ENCODE measurements around the gene SPEM3.

SPEM3 gene

DNA sequence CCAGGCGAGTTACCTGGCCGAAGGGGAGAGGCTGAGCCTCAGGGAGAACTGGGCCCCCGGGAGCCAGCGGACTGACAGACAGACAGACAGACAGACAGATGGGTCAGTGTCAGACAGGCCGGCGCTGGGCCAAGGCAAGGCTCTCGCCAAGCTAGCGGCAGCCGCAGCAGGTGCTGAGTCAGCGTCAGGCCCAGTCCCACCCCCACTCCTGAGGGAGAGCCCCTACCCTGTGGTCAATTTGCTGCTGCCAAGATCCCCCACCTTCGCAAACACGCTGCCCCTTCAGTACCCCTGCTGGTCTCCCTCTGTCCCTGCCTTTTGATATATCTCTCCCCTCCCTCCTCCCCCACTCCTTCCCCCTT is 12.2 kb downstream of the SPEM3 start:
- no peaks in the 10 kb centered on the region for H3K9me3 ChIP-seq
- H3K27ac ChIP-seq: no peak overlapping the region
- peaks cover 66% of the 10 kb centered on the region for H3K4me1 ChIP-seq
- no peaks in the 10 kb centered on the region for H3K36me3 ChIP-seq
- no peak for TF ChIP-seq Cebpa-rat (IDR thresholded peaks at IDR 0.05)
- peak overlapping the region; percentile 75 for H3K4me2 ChIP-seq
- peaks cover 88% of the 10 kb centered on the region for H4K20me1 ChIP-seq
- peaks cover 88% of the 10 kb centered on the region for H3K27me3 ChIP-seq
- no peak overlapping the region for H3K9ac ChIP-seq
- H3K4me3 ChIP-seq: peak overlapping the region; percentile 63

DNA sequence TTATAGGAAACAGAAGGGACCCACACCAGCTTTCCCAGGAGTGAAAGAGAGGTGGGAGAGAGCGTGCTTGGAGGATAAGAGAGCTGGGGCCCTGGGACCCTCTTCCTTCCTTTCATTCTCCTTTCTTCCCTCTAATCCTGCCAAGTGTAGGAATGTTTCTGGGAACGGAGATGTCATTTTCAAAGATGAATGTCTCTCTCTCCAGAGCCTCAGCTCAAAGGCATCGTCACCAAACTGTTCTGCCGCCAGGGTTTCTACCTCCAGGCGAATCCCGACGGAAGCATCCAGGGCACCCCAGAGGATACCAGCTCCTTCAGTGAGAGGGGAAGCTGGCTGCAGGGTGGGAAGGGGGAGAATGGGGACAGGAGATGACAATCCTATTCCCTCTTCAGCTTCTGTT is 12.6 kb downstream of the SPEM3 start:
- peaks cover 89% of the 10 kb centered on the region for H4K20me1 ChIP-seq
- no peak overlapping the region for H3K27ac ChIP-seq
- H3K36me3 ChIP-seq: no peaks in the 10 kb centered on the region
- no peaks in the 10 kb centered on the region for H3K9me3 ChIP-seq
- H3K4me3 ChIP-seq: no peak overlapping the region
- H3K4me2 ChIP-seq: no peak overlapping the region
- peaks cover 93% of the 10 kb centered on the region for H3K27me3 ChIP-seq
- H3K9ac ChIP-seq: no peak overlapping the region
- no peak for TF ChIP-seq Cebpa-rat (IDR thresholded peaks at IDR 0.05)
- peaks cover 63% of the 10 kb centered on the region for H3K4me1 ChIP-seq

GRCh38 chr17:7442142-7442541 is 13.5 kb downstream of the SPEM3 start:
- no peak for TF ChIP-seq Cebpa-rat (IDR thresholded peaks at IDR 0.05)
- no peak overlapping the region for H3K4me3 ChIP-seq
- H3K4me2 ChIP-seq: no peak overlapping the region
- H3K9ac ChIP-seq: no peak overlapping the region
- no peaks in the 10 kb centered on the region for H3K36me3 ChIP-seq
- no peaks in the 10 kb centered on the region for H3K9me3 ChIP-seq
- H3K27me3 ChIP-seq: peaks cover 100% of the 10 kb centered on the region
- H4K20me1 ChIP-seq: peaks cover 81% of the 10 kb centered on the region
- H3K27ac ChIP-seq: no peak overlapping the region
- H3K4me1 ChIP-seq: peaks cover 54% of the 10 kb centered on the region

DNA sequence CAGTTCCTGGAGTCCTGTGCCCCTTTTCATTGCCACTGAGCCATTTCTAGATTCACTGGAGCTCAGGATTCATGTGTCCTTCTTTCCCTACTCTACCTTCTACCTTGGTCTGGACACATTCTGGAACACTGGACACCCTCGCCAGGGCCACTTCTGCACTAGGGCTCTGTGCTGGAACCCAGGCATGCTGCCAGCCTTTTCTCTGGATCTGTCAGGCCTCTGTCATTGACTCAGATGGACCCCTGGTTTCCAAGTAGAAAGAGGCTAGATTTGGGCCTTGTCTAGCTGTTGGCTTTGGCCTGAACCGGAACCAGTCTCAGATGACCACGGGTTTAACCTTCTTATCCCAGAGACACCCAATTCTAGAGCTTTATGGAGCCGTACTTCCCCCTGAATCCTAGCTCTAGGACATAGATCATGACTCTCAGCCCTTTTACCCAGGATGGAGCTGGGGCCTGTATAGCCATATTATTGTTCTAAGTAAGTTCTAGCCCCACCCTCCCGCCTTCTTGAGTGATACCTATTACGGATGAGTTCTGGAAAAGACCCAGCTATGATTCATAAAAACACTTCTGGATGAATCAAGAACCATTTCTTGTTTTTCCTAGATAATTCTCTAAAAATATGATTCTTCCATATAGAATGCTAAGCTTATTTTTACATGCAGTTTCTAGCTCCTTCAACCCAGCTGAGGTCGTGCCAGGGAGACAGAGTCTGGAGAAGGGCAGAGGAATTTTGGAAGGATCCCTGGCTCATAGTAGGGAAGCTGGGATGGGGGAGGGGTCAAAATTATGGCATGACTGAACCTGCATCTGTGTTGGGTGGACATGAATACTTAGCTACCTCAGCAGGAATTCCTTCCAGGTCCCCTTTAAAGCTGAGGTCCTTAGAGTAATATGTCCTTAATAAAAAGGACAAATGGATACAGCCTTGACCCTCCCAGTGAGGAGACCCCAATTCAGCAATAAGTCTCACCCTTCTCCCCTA is 15.1 kb downstream of the SPEM3 start:
- no peaks in the 10 kb centered on the region for H3K36me3 ChIP-seq
- TF ChIP-seq Cebpa-rat (IDR thresholded peaks at IDR 0.05): no peak
- H4K20me1 ChIP-seq: peaks cover 64% of the 10 kb centered on the region
- H3K9ac ChIP-seq: no peak overlapping the region
- H3K27me3 ChIP-seq: peaks cover 100% of the 10 kb centered on the region
- H3K4me2 ChIP-seq: peak overlapping the region; percentile 91
- H3K27ac ChIP-seq: no peak overlapping the region
- no peaks in the 10 kb centered on the region for H3K9me3 ChIP-seq
- no peak overlapping the region for H3K4me3 ChIP-seq
- peaks cover 38% of the 10 kb centered on the region for H3K4me1 ChIP-seq

- Histone ChIP-seq H3K9ac (no peak within 1 kb of the TSS), H3K4me1 (peaks cover 28% of the 10 kb centered on the region), H3K9me3 (no peaks in the 10 kb centered on the region), H4K20me1 (peaks cover 52% of the 10 kb centered on the region), H3K27ac (no peak within 1 kb of the TSS), H3K4me2 (peak within 1 kb of the TSS; percentile 91), H3K4me3 (peak within 1 kb of the TSS; percentile 61), H3K27me3 (peaks cover 89% of the 10 kb centered on the region), H3K36me3 (no peaks in the 10 kb centered on the region)
- no peak for TF ChIP-seq Cebpa-rat (IDR thresholded peaks at IDR 0.05)
Observed at GRCh38 chr17:7444682-7445618, 16.3 kb downstream of the SPEM3 start, which contains the start of gene CHRNB1. TSS of gene CHRNB1 (plus strand) at chr17:7445061. CDS start at chr17:7445128, 67 bp downstream.

DNA sequence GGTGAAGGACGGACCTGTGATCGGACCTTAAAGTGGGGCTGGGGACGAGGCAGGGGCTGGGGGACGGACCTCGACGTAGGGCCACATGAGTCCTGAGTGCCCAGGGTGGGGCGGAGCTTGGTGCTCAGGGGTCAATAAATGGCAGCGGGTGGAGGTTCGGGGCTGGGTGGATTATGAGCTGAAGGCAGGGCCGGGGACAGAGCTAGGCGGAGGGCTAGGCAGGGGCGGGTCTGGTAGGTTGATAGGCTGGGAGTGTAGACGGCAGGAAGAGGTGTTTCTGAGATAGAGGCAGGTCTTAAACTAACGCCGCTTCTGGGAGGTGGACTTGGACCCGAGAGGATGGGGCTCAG is 16.9 kb downstream of the SPEM3 start:
- no peak overlapping the region for H3K9ac ChIP-seq
- H3K36me3 ChIP-seq: no peaks in the 10 kb centered on the region
- no peak overlapping the region for H3K27ac ChIP-seq

GRCh38 chr17:7448461-7448860 is 19.8 kb downstream of the SPEM3 start:
- H3K9me3 ChIP-seq: no peaks in the 10 kb centered on the region
- H4K20me1 ChIP-seq: peaks cover 24% of the 10 kb centered on the region
- H3K27me3 ChIP-seq: peaks cover 54% of the 10 kb centered on the region
- H3K9ac ChIP-seq: no peak overlapping the region
- H3K27ac ChIP-seq: no peak overlapping the region
- H3K4me1 ChIP-seq: peaks cover 18% of the 10 kb centered on the region
- no peak overlapping the region for H3K4me2 ChIP-seq
- no peak overlapping the region for H3K4me3 ChIP-seq
- TF ChIP-seq Cebpa-rat (IDR thresholded peaks at IDR 0.05): no peak
- no peaks in the 10 kb centered on the region for H3K36me3 ChIP-seq

More for the DNA sequence above, 16.9 kb downstream of the SPEM3 start:
- peak overlapping the region; percentile 61; the same call in 1 of the 2 replicates for H3K4me3 ChIP-seq
- peaks cover 21% of the 10 kb centered on the region for H3K4me1 ChIP-seq
- H3K4me2 ChIP-seq: peak overlapping the region; percentile 91
- no peaks in the 10 kb centered on the region for H3K9me3 ChIP-seq
- TF ChIP-seq Cebpa-rat (IDR thresholded peaks at IDR 0.05): no peak
- peaks cover 46% of the 10 kb centered on the region for H4K20me1 ChIP-seq
- peaks cover 83% of the 10 kb centered on the region for H3K27me3 ChIP-seq

DNA sequence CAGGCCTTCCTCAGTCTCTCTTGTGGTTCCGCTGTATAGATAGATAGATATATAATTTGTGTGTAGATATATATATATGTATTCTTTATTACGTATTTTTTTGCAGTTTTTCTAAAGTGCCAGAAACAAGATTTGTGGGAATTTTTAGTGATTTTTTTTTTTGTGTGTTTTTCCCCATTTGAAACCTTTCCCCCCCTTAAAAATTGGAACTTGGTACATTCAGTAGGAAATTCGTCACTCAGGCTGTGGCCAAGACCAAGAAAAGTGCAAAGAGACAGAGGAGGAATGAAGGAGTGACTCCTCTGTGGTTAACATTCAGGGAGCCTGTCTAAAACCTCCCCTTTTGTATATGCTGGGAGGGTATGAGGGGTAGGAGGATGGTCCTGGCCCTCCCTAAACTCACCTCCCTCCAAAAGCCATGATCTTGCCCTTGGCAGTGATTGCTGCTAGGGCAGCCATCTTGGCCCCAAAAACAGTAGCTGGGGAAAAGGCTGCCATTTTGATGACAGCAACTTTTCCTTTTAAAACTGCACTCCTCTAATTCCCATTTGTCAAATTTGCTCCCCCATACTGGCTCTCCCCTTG is 31.4 kb downstream of the SPEM3 start:
- Histone ChIP-seq H3K9ac (no peak overlapping the region), H3K4me2 (no peak overlapping the region), H3K4me3 (no peak overlapping the region), H4K20me1 (no peaks in the 10 kb centered on the region), H3K27me3 (no peaks in the 10 kb centered on the region), H3K27ac (no peak overlapping the region), H3K9me3 (no peaks in the 10 kb centered on the region), H3K36me3 (peaks cover 53% of the 10 kb centered on the region), H3K4me1 (peaks cover 17% of the 10 kb centered on the region)
- no peak for TF ChIP-seq Cebpa-rat (IDR thresholded peaks at IDR 0.05)

DNA sequence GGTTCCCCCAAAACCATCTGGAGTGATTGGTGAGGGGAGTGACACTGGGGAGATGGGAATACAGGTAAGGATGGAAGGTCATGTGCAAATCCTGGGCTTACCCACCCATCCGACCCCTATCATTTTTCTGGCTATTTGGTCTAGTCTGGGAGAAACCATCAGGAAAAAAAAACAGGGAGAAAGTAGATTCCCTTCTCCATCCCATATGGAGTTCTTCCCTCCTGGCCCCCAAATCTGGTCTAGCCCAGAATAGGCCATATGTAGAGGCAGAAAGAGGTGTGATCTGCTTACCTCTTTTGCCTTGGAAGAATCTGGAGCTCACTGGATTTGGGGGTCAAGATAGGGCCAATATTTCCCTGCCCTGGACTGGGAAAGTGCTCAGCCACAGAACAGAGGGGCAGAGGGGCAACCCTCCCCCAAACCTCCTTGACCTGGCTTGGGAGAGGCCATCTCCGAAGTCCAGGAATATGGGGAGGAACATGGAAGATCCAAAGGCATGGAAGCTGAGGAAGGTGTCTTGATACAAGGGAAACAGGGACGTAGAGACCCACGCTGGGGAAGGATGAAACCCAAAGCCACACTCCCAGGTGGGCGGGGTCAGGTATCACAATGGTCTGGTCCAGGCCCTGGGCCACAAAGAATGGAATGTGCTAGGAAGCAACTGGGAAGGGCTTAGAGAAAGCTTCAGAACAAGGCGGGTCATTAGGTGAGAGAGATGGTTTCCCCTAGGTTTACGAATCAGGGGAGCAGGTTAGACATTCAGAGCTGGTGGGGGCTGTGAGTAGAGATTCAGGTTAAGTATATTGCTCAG is 32.4 kb downstream of the SPEM3 start:
- Histone ChIP-seq H3K9ac (no peak overlapping the region), H3K9me3 (no peaks in the 10 kb centered on the region), H3K36me3 (peaks cover 64% of the 10 kb centered on the region), H4K20me1 (peaks cover 5% of the 10 kb centered on the region; the same call in 1 of the 2 replicates), H3K4me2 (no peak overlapping the region), H3K27me3 (no peaks in the 10 kb centered on the region), H3K27ac (no peak overlapping the region), H3K4me1 (peaks cover 15% of the 10 kb centered on the region), H3K4me3 (no peak overlapping the region)
- no peak for TF ChIP-seq Cebpa-rat (IDR thresholded peaks at IDR 0.05)
